Measurements from ENCODE around the gene KRT25.

- no peak for TF ChIP-seq CTCF (IDR thresholded peaks at IDR 0.05)
- no peak for TF ChIP-seq POLR2A (IDR thresholded peaks at IDR 0.05)
Measured at GRCh38 chr17:40793832-40794231, 38.7 kb upstream of the KRT25 start.
